Hepatocyte (in vitro differentiated cells): ENCODE results near the gene DYNC2LI1. TPM values are rescaled to one million over a fixed set of nuclear protein-coding genes. Genes with fewer than 3 reads are reported as not detected.
A peak's percentile ranks its signal among the peaks of the same experiment; 100 is the strongest.

Source experiments
- DNase-seq: peaks from one replicate; pipeline ENCODE4 v3.0.0-alpha.2; 2016; ENCODE audit warnings: low spot score
- H2AFZ ChIP-seq: fragments of 200-600 bp; sonication (generic); 2 replicates; pipeline ENCODE4 v1.6.0; 2016; ENCODE audit warnings: antibody characterized with exemption, mild to moderate bottlenecking
- H3K27ac ChIP-seq: fragments of 200-600 bp; sonication (generic); 2 replicates; pipeline ENCODE4 v1.5.1; 2016; ENCODE audit warnings: mild to moderate bottlenecking
- H3K27me3 ChIP-seq: fragments of 200-600 bp; sonication (generic); 2 replicates; pipeline ENCODE4 v1.6.1; 2016
- H3K36me3 ChIP-seq: fragments of 200-600 bp; sonication (generic); replicated peaks from 2 replicates; pipeline ENCODE4 v1.5.1; 2016; ENCODE audit warnings: low read depth; ENCODE audit not compliant: insufficient read depth
- H3K4me1 ChIP-seq: fragments of 200-600 bp; sonication (generic); 2 replicates; pipeline ENCODE4 v1.5.1; 2016; ENCODE audit warnings: mild to moderate bottlenecking, moderate library complexity; ENCODE audit not compliant: insufficient read depth
- H3K4me2 ChIP-seq: fragments of 200-600 bp; sonication (generic); 2 replicates; pipeline ENCODE4 v1.6.0; 2016
- H3K4me3 ChIP-seq: fragments of 200-600 bp; sonication (generic); 2 replicates; pipeline ENCODE4 v1.5.1; 2016; ENCODE audit warnings: mild to moderate bottlenecking
- H3K79me2 ChIP-seq: fragments of 200-600 bp; sonication (generic); 2 replicates; pipeline ENCODE4 v1.6.0; 2017; ENCODE audit warnings: mild to moderate bottlenecking
- H3K9me2 ChIP-seq: fragments of 200-600 bp; sonication (generic); replicated peaks from 2 replicates; pipeline ENCODE4 v1.6.0; 2017; ENCODE audit warnings: mild to moderate bottlenecking; ENCODE audit not compliant: insufficient read depth
- H3K9me3 ChIP-seq: fragments of 200-600 bp; sonication (generic); 2 replicates; pipeline ENCODE4 v1.5.1; 2016; ENCODE audit warnings: low read depth, mild to moderate bottlenecking
- H4K20me1 ChIP-seq: fragments of 200-600 bp; sonication (generic); 2 replicates; pipeline ENCODE4 v1.6.0; 2016; ENCODE audit warnings: mild to moderate bottlenecking; ENCODE audit not compliant: insufficient read depth, poor library complexity, severe bottlenecking
- EZH2 ChIP-seq: fragments of 200-600 bp; sonication (generic); IDR thresholded peaks from 2 replicates; pipeline ENCODE4 v1.6.1; 2016; ENCODE audit warnings: antibody characterized with exemption, mild to moderate bottlenecking, borderline replicate concordance
- EZH2phosphoT487 ChIP-seq: fragments of 200-600 bp; sonication (generic); IDR thresholded peaks from one replicate; pipeline ENCODE4 v1.6.1; 2018; ENCODE audit warnings: antibody characterized with exemption, mild to moderate bottlenecking, low read depth, moderate library complexity; ENCODE audit not compliant: unreplicated experiment, severe bottlenecking
- WGBS: methylation state at CpG from one replicate; pipeline ENCODE4 v1.1.6; 2016; ENCODE audit warnings: low lambda C conversion rate; ENCODE audit errors: missing lambda C conversion rate; 5-methylcytosine and 5-hydroxymethylcytosine counted together
- polyA plus RNA-seq: library from polyadenylated mRNA; unstranded; fragments of >200 nt; fragmentation: Nextera tagmentation; extraction: Ambion mirVana; gene quantifications from 2 replicates; pipeline ENCODE4 v1.2.1, GENCODE V29; 2016
- total RNA-seq: library from RNA; depleted of rRNA; stranded (reverse); fragments of >200 nt; gene quantifications from 2 replicates; pipeline ENCODE4 v1.2.3, GENCODE V29; 2014
- TF ChIP-seq, protein P1 (sequence below): fragments of 200-600 bp; sonication (generic); IDR thresholded peaks from 2 replicates; pipeline ENCODE4 v1.5.1; 2016; ENCODE audit warnings: antibody characterized with exemption, mild to moderate bottlenecking; ENCODE audit not compliant: poor library complexity

Gene DYNC2LI1
- total and polyA plus RNA-seq, 2 experiments from 2014 or later: 22.7 to 40.4 TPM

DNA sequence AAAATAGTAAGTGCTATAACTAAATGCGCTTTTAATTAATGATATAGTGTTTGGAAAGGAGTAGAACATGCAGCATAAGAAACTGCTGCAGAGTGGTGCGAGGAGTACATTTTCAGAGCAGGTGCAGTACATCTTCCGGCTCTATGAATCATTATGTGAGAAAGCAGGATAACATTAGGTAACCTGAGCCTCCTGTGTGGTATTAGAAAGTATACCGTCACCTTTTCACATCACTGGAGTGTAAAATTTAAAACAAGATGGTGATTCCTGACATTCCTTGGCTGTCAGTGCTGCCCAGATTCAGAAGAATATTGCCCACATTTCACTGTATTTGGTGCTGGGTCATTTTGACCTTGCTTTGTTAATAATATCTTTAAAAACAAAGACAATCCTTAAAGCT is 7.8 kb upstream of the DYNC2LI1 start:
- H3K36me3 ChIP-seq: no peaks in the 10 kb centered on the region
- H3K4me2 ChIP-seq: no peak overlapping the region
- 90% methylated on average over 4 of the region's 4 CpGs for WGBS
- H3K27me3 ChIP-seq: no peaks in the 10 kb centered on the region
- no peaks in the 10 kb centered on the region for H4K20me1 ChIP-seq
- no peaks in the 10 kb centered on the region for H3K9me3 ChIP-seq
- H3K9me2 ChIP-seq: no peaks in the 10 kb centered on the region
- no peak for DNase-seq
- TF ChIP-seq EZH2phosphoT487 (no peak), EZH2 (no peak)
- TF ChIP-seq, protein P1, sequence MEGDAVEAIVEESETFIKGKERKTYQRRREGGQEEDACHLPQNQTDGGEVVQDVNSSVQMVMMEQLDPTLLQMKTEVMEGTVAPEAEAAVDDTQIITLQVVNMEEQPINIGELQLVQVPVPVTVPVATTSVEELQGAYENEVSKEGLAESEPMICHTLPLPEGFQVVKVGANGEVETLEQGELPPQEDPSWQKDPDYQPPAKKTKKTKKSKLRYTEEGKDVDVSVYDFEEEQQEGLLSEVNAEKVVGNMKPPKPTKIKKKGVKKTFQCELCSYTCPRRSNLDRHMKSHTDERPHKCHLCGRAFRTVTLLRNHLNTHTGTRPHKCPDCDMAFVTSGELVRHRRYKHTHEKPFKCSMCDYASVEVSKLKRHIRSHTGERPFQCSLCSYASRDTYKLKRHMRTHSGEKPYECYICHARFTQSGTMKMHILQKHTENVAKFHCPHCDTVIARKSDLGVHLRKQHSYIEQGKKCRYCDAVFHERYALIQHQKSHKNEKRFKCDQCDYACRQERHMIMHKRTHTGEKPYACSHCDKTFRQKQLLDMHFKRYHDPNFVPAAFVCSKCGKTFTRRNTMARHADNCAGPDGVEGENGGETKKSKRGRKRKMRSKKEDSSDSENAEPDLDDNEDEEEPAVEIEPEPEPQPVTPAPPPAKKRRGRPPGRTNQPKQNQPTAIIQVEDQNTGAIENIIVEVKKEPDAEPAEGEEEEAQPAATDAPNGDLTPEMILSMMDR: no peak
- H3K4me1 ChIP-seq: peaks cover 3% of the 10 kb centered on the region
- H3K4me3 ChIP-seq: no peak overlapping the region
- no peak overlapping the region for H2AFZ ChIP-seq
- H3K27ac ChIP-seq: no peak overlapping the region
- no peaks in the 10 kb centered on the region for H3K79me2 ChIP-seq

DNA sequence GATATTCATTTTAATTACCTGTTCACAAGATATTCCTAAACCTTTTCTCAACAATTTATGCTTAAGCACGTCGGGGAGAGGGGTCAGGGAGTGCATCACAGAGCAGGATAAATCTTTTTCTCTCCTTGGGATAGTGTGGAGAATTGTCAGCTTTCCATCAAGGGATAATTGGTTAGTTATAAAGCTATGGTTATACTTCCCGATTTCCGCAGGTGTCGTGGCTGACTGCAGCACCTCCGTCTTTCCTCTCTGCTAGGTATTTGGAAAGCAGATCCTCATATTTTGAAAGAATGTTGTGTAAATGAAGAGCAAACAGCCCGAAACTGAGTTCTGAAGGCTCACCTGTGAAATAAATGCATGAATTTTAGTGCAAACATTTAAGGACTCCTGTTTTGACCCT is 778 bp downstream of the DYNC2LI1 start:
- WGBS: 29% methylated on average over 7 of the region's 7 CpGs
- peaks cover 6% of the 10 kb centered on the region for H3K79me2 ChIP-seq
- peak overlapping the region; percentile 94 for H2AFZ ChIP-seq
- no peaks in the 10 kb centered on the region for H3K9me2 ChIP-seq
- H4K20me1 ChIP-seq: no peaks in the 10 kb centered on the region
- H3K36me3 ChIP-seq: no peaks in the 10 kb centered on the region
- no peaks in the 10 kb centered on the region for H3K4me1 ChIP-seq
- no peak for DNase-seq
- peak overlapping the region; percentile 57 for H3K4me3 ChIP-seq
- H3K4me2 ChIP-seq: peak overlapping the region; percentile 81
- no peaks in the 10 kb centered on the region for H3K27me3 ChIP-seq
- TF ChIP-seq EZH2phosphoT487 (no peak), EZH2 (no peak)
- TF ChIP-seq, protein P1: no peak
- no peaks in the 10 kb centered on the region for H3K9me3 ChIP-seq
- peak overlapping the region; percentile 96 for H3K27ac ChIP-seq

DNA sequence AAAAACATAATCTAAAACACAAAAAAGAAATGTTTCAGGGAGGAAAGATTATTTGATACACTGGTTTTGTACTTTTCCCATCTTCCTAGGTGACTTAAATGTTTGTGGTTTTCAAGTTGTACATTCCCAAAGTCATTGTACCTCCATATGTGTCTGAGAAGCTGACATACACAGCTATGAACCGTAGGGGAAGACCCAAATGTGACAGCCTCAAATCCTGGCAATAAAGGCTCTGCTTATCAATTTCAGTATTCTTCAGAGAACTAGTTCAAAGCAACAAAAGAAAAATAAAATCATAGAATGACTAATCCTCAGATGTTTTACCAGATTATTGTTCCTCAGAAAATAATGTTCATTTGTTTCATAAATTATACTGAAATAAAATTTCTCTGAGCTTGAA is 2.5 kb downstream of the DYNC2LI1 start:
- Histone ChIP-seq H3K4me2 (no peak overlapping the region), H3K4me1 (no peaks in the 10 kb centered on the region), H3K9me2 (no peaks in the 10 kb centered on the region), H4K20me1 (no peaks in the 10 kb centered on the region), H3K36me3 (no peaks in the 10 kb centered on the region), H3K27ac (no peak overlapping the region), H3K79me2 (peaks cover 6% of the 10 kb centered on the region), H3K4me3 (no peak overlapping the region), H3K9me3 (no peaks in the 10 kb centered on the region), H3K27me3 (no peaks in the 10 kb centered on the region), H2AFZ (no peak overlapping the region)
- DNase-seq: no peak
- 83% methylated on average over 1 of the region's 1 CpG for WGBS
- TF ChIP-seq EZH2: no peak
- no peak for TF ChIP-seq EZH2phosphoT487

DNA sequence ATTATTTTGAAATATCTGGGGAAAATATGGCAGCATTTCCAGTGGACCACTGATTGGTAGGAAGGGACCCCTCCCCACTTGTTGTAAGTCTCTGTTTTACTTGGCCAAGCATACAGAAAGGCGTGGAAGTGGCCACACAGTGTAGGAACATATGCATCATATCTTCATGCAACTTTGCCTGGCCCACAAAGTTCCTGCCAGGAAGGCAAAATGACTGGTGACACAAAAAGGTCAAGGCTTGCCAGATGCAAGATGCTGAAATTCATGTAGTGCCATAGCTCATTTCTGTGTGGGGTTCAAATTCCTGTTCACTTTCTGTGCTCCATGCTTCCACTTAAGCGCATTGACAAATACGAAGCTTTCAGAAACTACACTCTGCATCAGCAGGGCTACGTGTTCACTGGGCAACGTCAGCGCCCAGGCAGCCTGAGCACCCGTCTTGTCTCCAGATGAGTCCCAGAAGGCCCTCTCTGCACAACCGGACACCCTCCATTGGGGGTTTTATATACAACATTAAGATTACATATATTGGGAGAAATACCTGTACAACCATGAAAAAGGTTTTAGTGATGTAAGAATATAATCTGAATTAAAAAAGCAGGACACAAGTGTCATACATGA is 3.6 kb downstream of the DYNC2LI1 start:
- H3K27me3 ChIP-seq: no peaks in the 10 kb centered on the region
- TF ChIP-seq EZH2phosphoT487 (no peak), EZH2 (no peak)
- TF ChIP-seq, protein P1: no peak
- H2AFZ ChIP-seq: no peak overlapping the region
- no peaks in the 10 kb centered on the region for H3K4me1 ChIP-seq
- no peak overlapping the region for H3K4me3 ChIP-seq
- no peak for DNase-seq
- no peaks in the 10 kb centered on the region for H3K9me2 ChIP-seq
- H4K20me1 ChIP-seq: no peaks in the 10 kb centered on the region
- H3K27ac ChIP-seq: no peak overlapping the region
- no peaks in the 10 kb centered on the region for H3K36me3 ChIP-seq
- H3K79me2 ChIP-seq: peaks cover 6% of the 10 kb centered on the region
- H3K4me2 ChIP-seq: no peak overlapping the region
- no peaks in the 10 kb centered on the region for H3K9me3 ChIP-seq
- 95% methylated on average over 8 of the region's 8 CpGs for WGBS
